Nephron progenitor cell (in vitro differentiated cells): Measurements from ENCODE around the gene INHBE.
"Not testable (repeated sequence)": the region's sequence is repeated elsewhere in the genome, so short reads cannot be mapped to it uniquely, and the experiment has no call there.

ENCODE experiments used
- DNase-seq: peaks from one replicate; pipeline ENCODE4 v3.0.0; 2021
- H3K27ac Mint-ChIP-seq: 2 replicates; pipeline ENCODE4 v1.8.0; 2021; ENCODE audit warnings: mild to moderate bottlenecking, moderate library complexity, mixed read lengths
- H3K27me3 Mint-ChIP-seq: 2 replicates; pipeline ENCODE4 v1.8.0; 2021; ENCODE audit warnings: mild to moderate bottlenecking, low read depth, mixed read lengths; ENCODE audit not compliant: poor library complexity
- H3K36me3 Mint-ChIP-seq: 2 replicates; pipeline ENCODE4 v1.8.0; 2021; ENCODE audit warnings: low read depth, mixed read lengths
- H3K4me1 Mint-ChIP-seq: 2 replicates; pipeline ENCODE4 v1.8.0; 2021; ENCODE audit warnings: mixed read lengths
- H3K4me3 Mint-ChIP-seq: 2 replicates; pipeline ENCODE4 v1.8.0; 2021; ENCODE audit warnings: mild to moderate bottlenecking, moderate library complexity, mixed read lengths
- H3K9me3 Mint-ChIP-seq: 2 replicates; pipeline ENCODE4 v1.8.0; 2021; ENCODE audit warnings: mild to moderate bottlenecking, moderate library complexity, mixed read lengths
- TF ChIP-seq, protein P1 (sequence below): fragments of 200-600 bp; sonication (generic); IDR thresholded peaks from 2 replicates; pipeline ENCODE4 v1.5.0; 2021; ENCODE audit warnings: antibody characterized with exemption

The INHBE gene

DNA sequence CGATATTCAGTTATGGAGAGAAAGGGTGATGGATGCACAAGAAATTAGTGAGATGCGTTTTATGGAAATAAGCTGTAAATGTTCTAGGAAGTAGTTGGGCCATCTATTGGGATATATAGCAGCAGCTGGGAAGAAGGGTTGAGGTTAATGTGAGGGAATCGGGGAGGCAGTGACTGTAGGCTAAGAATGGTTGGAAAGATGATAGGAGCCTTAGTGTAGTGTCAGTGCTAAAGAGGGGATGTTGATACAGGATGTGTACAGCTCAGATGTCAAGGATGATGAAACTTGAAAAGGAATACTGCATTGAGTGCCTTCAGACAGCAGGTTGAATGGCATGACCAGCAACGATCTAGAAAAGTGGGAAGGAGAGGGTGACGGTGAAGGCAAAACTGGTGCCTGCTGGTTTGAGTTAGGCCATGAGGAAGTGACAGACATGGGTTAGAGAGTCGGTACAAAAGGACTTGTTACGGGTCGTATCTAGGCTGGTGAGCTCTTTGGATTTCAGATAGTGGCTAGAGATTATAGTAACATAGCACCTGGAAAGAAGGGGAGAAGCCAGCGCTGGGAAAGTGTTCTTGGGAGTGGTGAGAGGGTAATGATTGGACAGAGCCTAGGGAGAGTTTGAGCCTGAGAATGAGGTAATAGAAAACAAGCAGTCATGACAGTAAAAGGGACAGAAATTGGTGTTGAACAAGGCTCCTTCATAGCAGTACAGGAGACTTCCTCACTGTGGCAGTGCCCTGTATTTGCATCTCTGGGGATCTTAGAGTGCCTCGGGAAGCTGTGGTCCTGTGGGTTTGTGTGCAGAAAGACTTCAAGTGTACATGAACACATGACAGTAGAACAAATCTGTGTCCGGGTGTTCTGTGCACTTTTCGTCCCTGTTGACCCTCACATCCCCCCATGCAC lies 42.4 kb downstream of the INHBE start:
- Mint-ChIP-seq H3K36me3 (peaks cover 74% of the 10 kb centered on the region), H3K9me3 (no peaks in the 10 kb centered on the region), H3K4me1 (no peaks in the 10 kb centered on the region), H3K27me3 (no peaks in the 10 kb centered on the region), H3K4me3 (no peak overlapping the region), H3K27ac (peak overlapping the region; percentile 89)
- TF ChIP-seq, protein P1, sequence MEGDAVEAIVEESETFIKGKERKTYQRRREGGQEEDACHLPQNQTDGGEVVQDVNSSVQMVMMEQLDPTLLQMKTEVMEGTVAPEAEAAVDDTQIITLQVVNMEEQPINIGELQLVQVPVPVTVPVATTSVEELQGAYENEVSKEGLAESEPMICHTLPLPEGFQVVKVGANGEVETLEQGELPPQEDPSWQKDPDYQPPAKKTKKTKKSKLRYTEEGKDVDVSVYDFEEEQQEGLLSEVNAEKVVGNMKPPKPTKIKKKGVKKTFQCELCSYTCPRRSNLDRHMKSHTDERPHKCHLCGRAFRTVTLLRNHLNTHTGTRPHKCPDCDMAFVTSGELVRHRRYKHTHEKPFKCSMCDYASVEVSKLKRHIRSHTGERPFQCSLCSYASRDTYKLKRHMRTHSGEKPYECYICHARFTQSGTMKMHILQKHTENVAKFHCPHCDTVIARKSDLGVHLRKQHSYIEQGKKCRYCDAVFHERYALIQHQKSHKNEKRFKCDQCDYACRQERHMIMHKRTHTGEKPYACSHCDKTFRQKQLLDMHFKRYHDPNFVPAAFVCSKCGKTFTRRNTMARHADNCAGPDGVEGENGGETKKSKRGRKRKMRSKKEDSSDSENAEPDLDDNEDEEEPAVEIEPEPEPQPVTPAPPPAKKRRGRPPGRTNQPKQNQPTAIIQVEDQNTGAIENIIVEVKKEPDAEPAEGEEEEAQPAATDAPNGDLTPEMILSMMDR: no peak
- DNase-seq: no peak

DNA sequence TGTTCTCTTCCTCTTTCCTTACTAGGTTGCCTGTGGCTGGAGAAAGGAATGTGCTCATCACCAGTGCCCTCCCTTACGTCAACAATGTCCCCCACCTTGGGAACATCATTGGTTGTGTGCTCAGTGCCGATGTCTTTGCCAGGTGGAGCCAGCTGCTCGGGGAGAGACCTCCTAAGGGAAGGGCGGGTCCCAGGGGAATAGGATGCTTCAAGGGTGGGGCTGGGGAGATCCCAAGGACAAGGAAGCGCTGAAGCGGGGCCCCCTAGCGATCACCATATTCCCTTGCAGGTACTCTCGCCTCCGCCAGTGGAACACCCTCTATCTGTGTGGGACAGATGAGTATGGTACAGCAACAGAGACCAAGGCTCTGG lies 43.0 kb downstream of the INHBE start:
- no peak for DNase-seq
- H3K36me3 Mint-ChIP-seq: peaks cover 73% of the 10 kb centered on the region

DNA sequence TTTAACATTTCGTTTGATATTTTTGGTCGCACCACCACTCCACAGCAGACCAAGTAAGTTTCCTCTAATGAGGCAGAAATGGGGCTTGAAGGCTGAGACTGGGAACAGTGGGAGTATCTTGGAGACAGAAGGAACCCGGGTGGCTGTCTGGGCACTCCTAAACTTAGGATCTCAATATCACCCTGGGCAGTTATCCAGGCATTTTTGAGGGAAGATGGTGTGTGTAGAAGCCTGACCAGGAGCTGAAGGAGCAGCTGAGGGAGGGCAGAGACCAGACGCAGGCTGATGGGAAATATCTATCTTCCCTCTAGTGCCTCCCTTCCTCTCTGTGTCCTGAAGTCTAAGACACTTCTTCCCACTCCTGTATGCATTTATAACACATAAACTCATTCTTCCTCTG lies 43.5 kb downstream of the INHBE start:
- Mint-ChIP-seq H3K4me3 (no peak overlapping the region), H3K36me3 (peaks cover 78% of the 10 kb centered on the region), H3K9me3 (no peaks in the 10 kb centered on the region), H3K27me3 (no peaks in the 10 kb centered on the region), H3K27ac (no peak overlapping the region), H3K4me1 (no peaks in the 10 kb centered on the region)
- TF ChIP-seq, protein P1: no peak
- no peak for DNase-seq

More for the DNA sequence above, 43.0 kb downstream of the INHBE start:
- peak overlapping the region; percentile 45 for H3K27ac Mint-ChIP-seq
- H3K4me3 Mint-ChIP-seq: no peak overlapping the region
- no peaks in the 10 kb centered on the region for H3K9me3 Mint-ChIP-seq
- TF ChIP-seq, protein P1: no peak
- H3K27me3 Mint-ChIP-seq: no peaks in the 10 kb centered on the region
- no peaks in the 10 kb centered on the region for H3K4me1 Mint-ChIP-seq

DNA sequence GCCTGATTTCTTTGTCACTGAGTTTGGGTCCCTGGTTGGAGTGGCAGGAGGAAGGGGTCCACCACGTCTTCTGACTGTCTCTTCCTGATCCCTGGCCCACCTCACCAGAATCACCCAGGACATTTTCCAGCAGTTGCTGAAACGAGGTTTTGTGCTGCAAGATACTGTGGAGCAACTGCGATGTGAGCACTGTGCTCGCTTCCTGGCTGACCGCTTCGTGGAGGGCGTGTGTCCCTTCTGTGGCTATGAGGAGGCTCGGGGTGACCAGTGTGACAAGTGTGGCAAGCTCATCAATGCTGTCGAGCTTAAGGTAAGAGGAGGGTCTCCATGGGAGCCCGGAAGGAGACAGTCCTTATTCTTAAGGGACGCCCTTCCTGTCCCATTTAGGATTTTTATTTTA lies 45.1 kb downstream of the INHBE start:
- H3K4me3 Mint-ChIP-seq: no peak overlapping the region
- TF ChIP-seq, protein P1: no peak
- no peaks in the 10 kb centered on the region for H3K4me1 Mint-ChIP-seq
- DNase-seq: no peak
- H3K27me3 Mint-ChIP-seq: no peaks in the 10 kb centered on the region
- H3K27ac Mint-ChIP-seq: no peak overlapping the region
- H3K36me3 Mint-ChIP-seq: peaks cover 86% of the 10 kb centered on the region
- no peaks in the 10 kb centered on the region for H3K9me3 Mint-ChIP-seq

DNA sequence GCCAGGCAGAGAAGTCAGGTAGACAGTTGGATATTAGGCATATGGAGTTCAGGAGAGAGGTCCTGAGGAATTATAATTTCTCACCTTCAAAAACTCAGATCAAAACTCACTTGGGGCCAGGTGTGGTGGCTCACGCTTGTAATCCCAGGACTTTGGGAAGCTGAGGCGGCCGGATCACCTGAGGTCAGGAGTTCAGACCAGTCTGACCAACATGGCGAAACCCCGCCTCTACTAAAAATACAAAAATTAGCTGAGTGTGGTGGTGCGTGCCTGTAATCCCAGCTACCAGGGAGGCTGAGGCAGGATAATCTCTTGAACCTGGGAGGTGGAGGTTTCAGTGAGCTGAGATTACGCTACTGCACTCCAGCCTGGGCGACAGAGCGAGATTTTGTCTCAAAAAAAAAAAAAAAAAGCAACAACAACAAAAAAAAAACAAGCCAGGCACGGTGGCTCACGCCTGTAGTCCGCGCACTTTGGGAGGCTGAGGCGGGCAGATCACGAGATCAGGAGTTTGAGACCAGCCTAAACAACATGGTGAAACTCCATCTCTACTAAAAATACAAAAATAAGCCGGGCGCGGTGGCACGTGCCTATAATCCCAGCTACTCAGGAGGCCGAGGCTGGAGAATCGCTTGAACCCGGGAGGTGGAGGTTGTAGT lies 47.3 kb downstream of the INHBE start:
- H3K4me3 Mint-ChIP-seq, DNase-seq, H3K27me3 Mint-ChIP-seq, H3K27ac Mint-ChIP-seq, H3K4me1 Mint-ChIP-seq: not testable (repeated sequence)
- H3K36me3 Mint-ChIP-seq: peaks cover 86% of the 10 kb centered on the region
- H3K9me3 Mint-ChIP-seq: peaks cover 10% of the 10 kb centered on the region

DNA sequence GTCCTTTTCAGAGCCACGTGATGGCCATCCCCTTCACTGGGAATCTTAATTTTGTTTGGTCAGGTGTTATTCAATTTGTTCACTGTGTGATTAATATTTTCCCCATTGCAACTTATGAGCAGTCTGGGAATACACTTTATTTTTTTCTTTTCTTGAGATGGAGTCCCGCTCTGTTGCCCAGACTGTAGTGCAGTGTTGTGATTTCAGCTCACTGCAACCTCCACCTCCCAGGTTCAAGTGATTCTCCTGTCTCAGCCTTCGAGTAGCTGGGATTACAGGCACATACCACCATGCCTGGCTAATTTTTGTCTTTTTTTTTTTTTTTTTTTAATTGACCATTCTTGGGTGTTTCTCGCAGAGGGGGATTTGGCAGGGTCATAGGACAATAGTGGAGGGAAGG lies 51.4 kb downstream of the INHBE start:
- H3K27me3 Mint-ChIP-seq, DNase-seq, H3K4me1 Mint-ChIP-seq, H3K4me3 Mint-ChIP-seq, H3K27ac Mint-ChIP-seq: not testable (repeated sequence)
- Mint-ChIP-seq H3K9me3 (peaks cover 29% of the 10 kb centered on the region), H3K36me3 (peaks cover 78% of the 10 kb centered on the region)
